Psoas muscle (tissue), 8 donors: ENCODE measurements around the gene HACE1. TPM values are rescaled to one million over a fixed set of nuclear protein-coding genes. Genes with fewer than 3 reads are reported as not detected.

Source experiments
- ATAC-seq, 4 donors: fragments of 200-7000 bp; cut with Tn5 transposase; one replicate each; pipeline ENCODE4 v1.9.1; 2020; ENCODE audit warnings: moderate library complexity in 3 of 4, mild to moderate bottlenecking in 2 of 4
- DNase-seq, 2 donors: peaks; one replicate each; pipeline ENCODE4 v3.0.0-alpha.2; 2020
- H3K27ac ChIP-seq: fragments of 200-600 bp; one replicate; pipeline ENCODE4 v1.8.0; 2022
- H3K27me3 ChIP-seq, 3 donors: fragments of 200-600 bp in 1 of 3; one replicate each; pipeline versions ENCODE4 v1.6.1 to v1.8.0; 2013 to 2022; ENCODE audit warnings: low read length in 2 of 3, mild to moderate bottlenecking in 2 of 3, moderate library complexity in 1 of 3; ENCODE audit not compliant: insufficient read depth in 3 of 3
- H3K36me3 ChIP-seq, 2 donors: fragments of 200-600 bp in 1 of 2; one replicate each; pipeline versions ENCODE4 v1.6.1 to v1.8.0; 2013 to 2022; ENCODE audit warnings: low read depth in 1 of 2, mild to moderate bottlenecking in 1 of 2, moderate library complexity in 1 of 2; ENCODE audit not compliant: insufficient read depth in 1 of 2
- H3K4me1 ChIP-seq: fragments of 200-600 bp; one replicate; pipeline ENCODE4 v1.8.0; 2022
- H3K4me3 ChIP-seq: fragments of 200-600 bp; one replicate; pipeline ENCODE4 v1.8.0; 2022; ENCODE audit warnings: mild to moderate bottlenecking
- H3K9me3 ChIP-seq: fragments of 200-600 bp; one replicate; pipeline ENCODE4 v1.8.0; 2022
- CTCF ChIP-seq: fragments of 200-600 bp; IDR thresholded peaks from one replicate; pipeline ENCODE4 v1.8.0; 2022; ENCODE audit warnings: antibody characterized with exemption
- WGBS, 3 donors: extraction: QIAGEN DNeasy Blood & Tissue Kit; methylation state at CpG; one replicate each; pipeline versions ENCODE4 v1.1.6 to v1.1.7; 2013; 5-methylcytosine and 5-hydroxymethylcytosine counted together
- intact Hi-C, 2 donors: fragments of 100-400 bp; cut with DNase I; formaldehyde crosslinking; loops; one replicate each; pipeline versions ENCODE4 v1.11.0 to v1.14.2; 2022
- polyA plus RNA-seq, 3 donors: library from polyadenylated mRNA; stranded (reverse); fragments of 200-250 nt; gene quantifications; one replicate each; pipeline ENCODE4 v1.2.3, GENCODE V29; 2013
- total RNA-seq, 4 donors: library from RNA; stranded (reverse); fragmentation: NEBNext Ultra II Directional in 2 of 4; extraction: Animal tissue kit (Norgen Biotek cat#: 25700) in 2 of 4; gene quantifications; one replicate each; pipeline versions ENCODE4 v1.2.1 to v1.2.4, GENCODE V29; 2021 to 2023
- donor health status: healthy with polysubstance abuse.
- donor health status: DM: no; HTN: no; CAD: no; lungs with moderate emphysema.
- donor health status: Bipolar disorder and iron deficiency.
- donor health status: healthy.
- donor health status: DM: yes; HTN: yes; CAD: no.
- donor health status: DM: no; HTN: no; CAD: no.
- donor health status: DM: no; HTN: no; CAD: no.
- donor health status: DM: yes; HTN: yes; CAD: no.

The HACE1 gene
- total and polyA plus RNA-seq, 7 donors: 2.5 to 4.8 (median 4.3) TPM

GRCh38 chr6:104714796-104715195 is 144.9 kb downstream of the HACE1 start:
- no peaks in the 10 kb centered on the region for H3K27me3 ChIP-seq
- intact Hi-C loops: no loop called here
- ATAC-seq: no peak
- H3K36me3 ChIP-seq: no peaks in the 10 kb centered on the region
- H3K9me3 ChIP-seq: no peaks in the 10 kb centered on the region
- WGBS, 3 donors: 57 to 84% (median 61%) methylated on average over 3 of the region's 3 CpGs
- TF ChIP-seq CTCF: no peak
- no peak overlapping the region for H3K4me3 ChIP-seq
- no peak for DNase-seq
- H3K27ac ChIP-seq: no peak overlapping the region
- no peaks in the 10 kb centered on the region for H3K4me1 ChIP-seq

GRCh38 chr6:104713982-104714381 is 145.7 kb downstream of the HACE1 start:
- Histone ChIP-seq H3K4me3 (no peak overlapping the region), H3K9me3 (no peaks in the 10 kb centered on the region), H3K27me3 (no peaks in the 10 kb centered on the region), H3K27ac (no peak overlapping the region), H3K4me1 (no peaks in the 10 kb centered on the region), H3K36me3 (no peaks in the 10 kb centered on the region)
- 76 to 87% (median 79%) methylated on average over 2 of the region's 2 CpGs for WGBS, 3 donors
- TF ChIP-seq CTCF: no peak
- DNase-seq (no peak), ATAC-seq (no peak)
- intact Hi-C loops: no loop called here

GRCh38 chr6:104711371-104711770 is 148.3 kb downstream of the HACE1 start:
- H3K4me3 ChIP-seq: no peak overlapping the region
- no peaks in the 10 kb centered on the region for H3K4me1 ChIP-seq
- no peak for ATAC-seq
- no peaks in the 10 kb centered on the region for H3K27me3 ChIP-seq
- no peak for TF ChIP-seq CTCF
- WGBS, 3 donors: 46 to 59% (median 47%) methylated on average over 4 of the region's 4 CpGs
- no peak overlapping the region for H3K27ac ChIP-seq
- no peaks in the 10 kb centered on the region for H3K36me3 ChIP-seq
- H3K9me3 ChIP-seq: no peaks in the 10 kb centered on the region
- DNase-seq: no peak
- intact Hi-C loops: no loop called here

- no peak for TF ChIP-seq CTCF
- WGBS, 3 donors: 78 to 80% (median 79%) methylated on average over 4 of the region's 4 CpGs
- H3K4me3 ChIP-seq: no peak overlapping the region
- no peaks in the 10 kb centered on the region for H3K9me3 ChIP-seq
- no peaks in the 10 kb centered on the region for H3K27me3 ChIP-seq
- intact Hi-C loops: no loop called here
- H3K36me3 ChIP-seq: no peaks in the 10 kb centered on the region
- H3K27ac ChIP-seq: no peak overlapping the region
- no peaks in the 10 kb centered on the region for H3K4me1 ChIP-seq
- DNase-seq: no peak
- ATAC-seq: no peak
Observed at GRCh38 chr6:104710543-104711335, 149.0 kb downstream of the HACE1 start.

- ATAC-seq (no peak), DNase-seq (no peak)
- Histone ChIP-seq H3K4me1 (no peaks in the 10 kb centered on the region), H3K27me3 (no peaks in the 10 kb centered on the region), H3K27ac (no peak overlapping the region), H3K4me3 (no peak overlapping the region), H3K9me3 (no peaks in the 10 kb centered on the region), H3K36me3 (no peaks in the 10 kb centered on the region)
- intact Hi-C loops: no loop called here
- 75 to 78% (median 75%) methylated on average over 5 of the region's 5 CpGs for WGBS, 3 donors
- TF ChIP-seq CTCF: no peak
Observed at GRCh38 chr6:104705916-104706442, 153.7 kb downstream of the HACE1 start.
